ENCODE measurements around the gene COBL. TPM values are rescaled to one million over a fixed set of nuclear protein-coding genes. Genes with fewer than 3 reads are reported as not detected.

COBL gene
- total RNA-seq, 1 donor from 2014 or later, result 25.7 TPM

- TF ChIP-seq CTCF (conservative IDR thresholded peaks at IDR 0.05), result no peak
- no peak overlapping the region for H3K4me3 Mint-ChIP-seq
- no peak overlapping the region for H3K27ac Mint-ChIP-seq
- H3K4me1 Mint-ChIP-seq (ENCODE audit: unreplicated experiment), result no peaks in the 10 kb centered on the region
- DNase-seq (ENCODE audit: extremely low spot score, unreplicated experiment), result no peak
- H3K36me3 Mint-ChIP-seq, result peaks cover 7% of the 10 kb centered on the region
- H3K9me3 Mint-ChIP-seq, result peaks cover 5% of the 10 kb centered on the region
- H3K27me3 Mint-ChIP-seq, result no peaks in the 10 kb centered on the region
Observed at GRCh38 chr7:51151455-51151854, 165.2 kb downstream of the COBL start.

DNA sequence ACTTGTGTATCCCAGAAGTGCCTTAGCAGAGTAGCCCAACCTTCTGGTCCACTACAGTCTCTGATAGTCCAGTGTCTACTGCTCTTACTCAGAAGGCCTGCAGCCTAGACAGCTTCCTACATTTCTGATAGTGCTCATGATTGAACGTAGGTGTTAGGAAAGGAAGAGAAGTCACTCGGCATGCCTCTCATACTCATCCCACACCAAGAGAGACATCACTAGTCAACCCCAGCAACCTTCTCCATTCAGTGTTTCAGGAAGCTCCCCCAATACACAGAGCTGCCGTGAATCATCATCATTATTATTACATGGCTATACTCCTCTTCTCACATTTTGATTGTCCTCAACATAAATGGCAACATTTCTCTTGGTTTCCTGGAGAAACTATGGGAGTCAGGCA lies 166.4 kb downstream of the COBL start:
- Mint-ChIP-seq H3K9me3 (peaks cover 5% of the 10 kb centered on the region), H3K27ac (no peak overlapping the region), H3K4me1 (ENCODE audit: unreplicated experiment) (no peaks in the 10 kb centered on the region), H3K4me3 (no peak overlapping the region), H3K36me3 (peaks cover 9% of the 10 kb centered on the region), H3K27me3 (no peaks in the 10 kb centered on the region)
- TF ChIP-seq CTCF (conservative IDR thresholded peaks at IDR 0.05), result no peak
- no peak for DNase-seq (ENCODE audit: extremely low spot score, unreplicated experiment)

GRCh38 chr7:51148216-51148615 lies 168.4 kb downstream of the COBL start:
- Mint-ChIP-seq H3K4me1 (ENCODE audit: unreplicated experiment) (no peaks in the 10 kb centered on the region), H3K36me3 (peaks cover 9% of the 10 kb centered on the region), H3K4me3 (no peak overlapping the region), H3K9me3 (peaks cover 5% of the 10 kb centered on the region), H3K27ac (no peak overlapping the region), H3K27me3 (no peaks in the 10 kb centered on the region)
- no peak for TF ChIP-seq CTCF (conservative IDR thresholded peaks at IDR 0.05)
- no peak for DNase-seq (ENCODE audit: extremely low spot score, unreplicated experiment)

DNA sequence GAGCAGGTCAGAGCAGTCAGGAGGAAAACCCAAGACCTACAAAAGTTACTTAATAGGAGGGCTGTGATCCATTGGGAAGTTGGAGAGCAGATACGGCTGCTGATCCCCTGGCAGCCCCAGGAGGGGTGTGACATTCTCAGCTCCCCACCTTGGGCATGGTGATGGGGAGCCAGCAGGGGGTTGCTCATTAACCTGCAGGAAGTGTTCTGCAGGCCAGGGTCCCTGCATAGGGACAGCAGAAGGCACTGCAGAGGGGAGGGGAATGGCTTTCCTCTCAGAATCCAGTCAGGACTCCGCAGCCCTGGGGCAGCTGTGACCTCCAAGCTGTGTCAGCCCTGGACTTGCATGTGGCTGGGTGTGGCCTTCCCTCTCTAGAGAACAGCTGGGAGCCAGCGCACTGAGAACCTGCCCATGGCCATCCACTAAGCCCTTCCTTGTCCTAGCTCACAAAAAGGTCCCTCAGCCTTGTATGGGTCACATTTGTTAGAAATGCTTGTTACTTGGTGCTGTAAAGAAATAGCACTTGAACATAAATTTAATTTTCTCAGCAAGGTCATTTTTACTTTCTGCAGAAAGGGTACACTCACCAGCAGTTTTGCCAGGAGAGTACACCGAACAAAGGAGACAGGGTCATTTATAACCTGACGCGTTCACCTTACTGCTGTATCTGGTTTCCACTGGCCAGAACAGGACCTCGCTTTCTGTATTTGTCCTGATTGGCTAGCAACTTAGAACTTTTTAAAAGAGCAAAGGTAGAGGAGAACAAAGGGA lies 169.6 kb downstream of the COBL start:
- Mint-ChIP-seq H3K36me3 (peaks cover 9% of the 10 kb centered on the region), H3K4me3 (no peak overlapping the region), H3K27ac (no peak overlapping the region), H3K9me3 (peaks cover 5% of the 10 kb centered on the region), H3K27me3 (no peaks in the 10 kb centered on the region), H3K4me1 (ENCODE audit: unreplicated experiment) (no peaks in the 10 kb centered on the region)
- no peak for DNase-seq (ENCODE audit: extremely low spot score, unreplicated experiment)
- no peak for TF ChIP-seq CTCF (conservative IDR thresholded peaks at IDR 0.05)

GRCh38 chr7:51144178-51144577 lies 172.4 kb downstream of the COBL start:
- Mint-ChIP-seq H3K4me3 (no peak overlapping the region), H3K9me3 (peaks cover 3% of the 10 kb centered on the region), H3K27ac (no peak overlapping the region), H3K36me3 (peaks cover 7% of the 10 kb centered on the region), H3K4me1 (ENCODE audit: unreplicated experiment) (no peaks in the 10 kb centered on the region), H3K27me3 (no peaks in the 10 kb centered on the region)
- no peak for TF ChIP-seq CTCF (conservative IDR thresholded peaks at IDR 0.05)
- DNase-seq (ENCODE audit: extremely low spot score, unreplicated experiment), result no peak

Data from type B pancreatic cell (in vitro differentiated cells).